ENCODE measurements around the gene PPARGC1A. TPM values are rescaled to one million over a fixed set of nuclear protein-coding genes. Genes with fewer than 3 reads are reported as not detected.

Gene PPARGC1A
- total RNA-seq, 2 experiments from 2014 or later, result not detected

GRCh38 chr4:23839279-23839678 lies 50.6 kb downstream of the PPARGC1A start:
- H3K27ac ChIP-seq (ENCODE audit: low read depth in 1 of 2, low read length in 2 of 2), result no peak overlapping the region
- H3K4me1 ChIP-seq (ENCODE audit: insufficient read depth, low read length), result no peaks in the 10 kb centered on the region
- H3K27me3 ChIP-seq (ENCODE audit: control insufficient read depth in 1 of 2, insufficient read depth in 2 of 2, low read length in 2 of 2), result no peaks in the 10 kb centered on the region
- Mint-ChIP-seq H3K36me3 (ENCODE audit: low read depth) (no peaks in the 10 kb centered on the region), H3K9me3 (no peaks in the 10 kb centered on the region), H3K27ac (no peak overlapping the region), H3K27me3 (no peaks in the 10 kb centered on the region), H3K4me3 (no peak overlapping the region), H3K4me1 (ENCODE audit: low read depth) (no peaks in the 10 kb centered on the region)
- no peaks in the 10 kb centered on the region for H3K9me3 ChIP-seq (ENCODE audit: control insufficient read depth in 1 of 2, insufficient read depth in 1 of 2, low read length in 2 of 2)
- H3K4me3 ChIP-seq (ENCODE audit: low read length), result no peak overlapping the region
- intact Hi-C loops (cut with DNase I, micrococcal nuclease), result loop anchor here in 1 of 2 experiments (5.0 kb wide), 1 partner anchor 48 kb away; no protein-coding TSS in a partner anchor
- DNase-seq (no peak), ATAC-seq (ENCODE audit: poor library complexity) (no peak)
- H3K36me3 ChIP-seq (ENCODE audit: insufficient read depth, low read length), result no peaks in the 10 kb centered on the region
- TF ChIP-seq CTCF (IDR thresholded peaks at IDR 0.05), result no peak
- CTCF ChIA-PET, result no interaction called here
- POLR2A ChIA-PET, result no interaction called here

DNA sequence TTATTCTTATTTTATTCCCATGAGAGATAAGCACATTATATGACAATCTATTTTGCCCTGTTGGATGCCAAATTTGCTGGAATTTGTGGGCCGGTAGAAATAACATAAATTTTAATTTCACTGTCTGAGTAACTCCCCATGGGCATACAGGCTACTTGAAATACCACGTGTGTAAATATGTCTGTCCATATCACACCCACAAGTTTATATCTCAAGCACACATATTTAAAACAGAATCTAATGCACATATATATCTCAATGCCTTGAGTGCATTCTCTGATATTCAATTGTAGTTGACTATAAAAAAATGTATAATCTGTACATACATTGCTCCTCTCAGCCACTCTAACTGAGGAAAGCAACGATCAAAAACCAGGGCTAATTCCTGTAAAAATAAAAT lies 51.2 kb downstream of the PPARGC1A start:
- no peak for DNase-seq
- H3K36me3 ChIP-seq (ENCODE audit: insufficient read depth, low read length), result no peaks in the 10 kb centered on the region
- no peaks in the 10 kb centered on the region for H3K4me1 Mint-ChIP-seq (ENCODE audit: low read depth)
- intact Hi-C loops (cut with DNase I, micrococcal nuclease), result loop anchor here in 1 of 2 experiments (5.0 kb wide), 1 partner anchor 49 kb away; no protein-coding TSS in a partner anchor
- H3K36me3 Mint-ChIP-seq (ENCODE audit: low read depth), result no peaks in the 10 kb centered on the region
- H3K27ac ChIP-seq (ENCODE audit: low read depth in 1 of 2, low read length in 2 of 2), result no peak overlapping the region
- H3K9me3 Mint-ChIP-seq, result no peaks in the 10 kb centered on the region
- H3K4me1 ChIP-seq (ENCODE audit: insufficient read depth, low read length), result no peaks in the 10 kb centered on the region
- H3K27me3 Mint-ChIP-seq, result no peaks in the 10 kb centered on the region
- TF ChIP-seq CTCF (IDR thresholded peaks at IDR 0.05), result no peak
- ATAC-seq (ENCODE audit: poor library complexity), result no peak
- no peaks in the 10 kb centered on the region for H3K27me3 ChIP-seq (ENCODE audit: control insufficient read depth in 1 of 2, insufficient read depth in 2 of 2, low read length in 2 of 2)
- POLR2A ChIA-PET, result no interaction called here
- no peak overlapping the region for H3K4me3 Mint-ChIP-seq
- no peaks in the 10 kb centered on the region for H3K9me3 ChIP-seq (ENCODE audit: control insufficient read depth in 1 of 2, insufficient read depth in 1 of 2, low read length in 2 of 2)
- CTCF ChIA-PET, result no interaction called here
- no peak overlapping the region for H3K4me3 ChIP-seq (ENCODE audit: low read length)
- no peak overlapping the region for H3K27ac Mint-ChIP-seq

GRCh38 chr4:23838131-23838530 lies 51.7 kb downstream of the PPARGC1A start:
- no peaks in the 10 kb centered on the region for H3K9me3 Mint-ChIP-seq
- no peak overlapping the region for H3K27ac ChIP-seq (ENCODE audit: low read depth in 1 of 2, low read length in 2 of 2)
- no peaks in the 10 kb centered on the region for H3K4me1 ChIP-seq (ENCODE audit: insufficient read depth, low read length)
- no peak overlapping the region for H3K27ac Mint-ChIP-seq
- ATAC-seq (ENCODE audit: poor library complexity) (no peak), DNase-seq (no peak)
- no peak for TF ChIP-seq CTCF (IDR thresholded peaks at IDR 0.05)
- H3K9me3 ChIP-seq (ENCODE audit: control insufficient read depth in 1 of 2, insufficient read depth in 1 of 2, low read length in 2 of 2), result no peaks in the 10 kb centered on the region
- H3K27me3 Mint-ChIP-seq, result no peaks in the 10 kb centered on the region
- H3K36me3 ChIP-seq (ENCODE audit: insufficient read depth, low read length), result no peaks in the 10 kb centered on the region
- ChIA-PET POLR2A (no interaction called here), CTCF (no interaction called here)
- no peak overlapping the region for H3K4me3 Mint-ChIP-seq
- H3K27me3 ChIP-seq (ENCODE audit: control insufficient read depth in 1 of 2, insufficient read depth in 2 of 2, low read length in 2 of 2), result no peaks in the 10 kb centered on the region
- H3K4me1 Mint-ChIP-seq (ENCODE audit: low read depth), result no peaks in the 10 kb centered on the region
- H3K4me3 ChIP-seq (ENCODE audit: low read length), result no peak overlapping the region
- no peaks in the 10 kb centered on the region for H3K36me3 Mint-ChIP-seq (ENCODE audit: low read depth)
- intact Hi-C loops (cut with DNase I, micrococcal nuclease), result loop anchor here in 1 of 2 experiments (5.0 kb wide), 1 partner anchor 49 kb away; no protein-coding TSS in a partner anchor
